H1 (cell line): ENCODE results near the gene KRT14. TPM values are rescaled to one million over a fixed set of nuclear protein-coding genes. Genes with fewer than 3 reads are reported as not detected.

Source experiments
- CTCF ChIA-PET: fragments of 300-600 bp; sonication (Branson Sonifier 250); formaldehyde crosslinking; loops from one replicate; lab custom pipeline; 2021; ENCODE audit not compliant: partially characterized antibody; lab: Charles Lee
- POLR2A ChIA-PET: fragments of 300-600 bp; sonication (Branson Sonifier 250); formaldehyde crosslinking; loops from one replicate; lab custom pipeline; 2021; ENCODE audit warnings: inconsistent platforms; ENCODE audit not compliant: partially characterized antibody; lab: Charles Lee
- DNase-seq, 2 experiments: peaks; one replicate each; pipeline versions ENCODE4 v3.0.0 to v3.0.0-alpha.2; 2010 to 2022; ENCODE audit warnings: low spot score in 2 of 2, low read depth in 1 of 2, mixed read lengths in 1 of 2
- FAIRE-seq: peaks from 2 replicates; lab custom pipeline; 2011; peaks lifted over from hg19 to GRCh38; lab: Jason Lieb, UNC
- H2AFZ ChIP-seq: 2 replicates; pipeline ENCODE4 v1.8.1; 2012; ENCODE audit warnings: low read length, inconsistent platforms
- H2AK5ac ChIP-seq: 2 replicates; pipeline ENCODE4 v1.6.1; 2013; ENCODE audit warnings: low read depth, low read length
- H2BK120ac ChIP-seq: replicated peaks from 2 replicates; pipeline ENCODE3; 2013; ENCODE audit warnings: low read depth, low read length, inconsistent platforms
- H2BK12ac ChIP-seq: 2 replicates; pipeline ENCODE4 v1.6.1; 2013; ENCODE audit warnings: low read depth, low read length
- H2BK15ac ChIP-seq: 2 replicates; pipeline ENCODE4 v1.6.1; 2013; ENCODE audit warnings: low read length
- H2BK20ac ChIP-seq: 2 replicates; pipeline ENCODE4 v1.6.1; 2013; ENCODE audit warnings: low read length
- H2BK5ac ChIP-seq: 2 replicates; pipeline ENCODE4 v1.6.1; 2013; ENCODE audit warnings: low read depth, low read length
- H3K14ac ChIP-seq: 2 replicates; pipeline ENCODE4 v1.6.1; 2013; ENCODE audit warnings: inconsistent platforms; ENCODE audit not compliant: insufficient read length
- H3K18ac ChIP-seq: 2 replicates; pipeline ENCODE4 v1.6.1; 2013; ENCODE audit warnings: low read length; ENCODE audit errors: extremely low read depth
- H3K23ac ChIP-seq: 2 replicates; pipeline ENCODE4 v1.6.1; 2013; ENCODE audit warnings: inconsistent platforms; ENCODE audit not compliant: insufficient read length
- H3K23me2 ChIP-seq: 2 replicates; pipeline ENCODE4 v1.6.1; 2013; ENCODE audit warnings: low read depth, low read length
- H3K27ac ChIP-seq: 2 replicates; pipeline ENCODE4 v1.6.1; 2011; ENCODE audit warnings: low read depth, low read length, inconsistent platforms
- H3K27me3 ChIP-seq, 4 experiments: replicated peaks in 1 of 4; 1 replicate in 1 of 4; 2 replicates in 3 of 4; pipeline versions ENCODE4 v1.6.1 to v1.8.1; 2011 to 2013; ENCODE audit warnings: low read length in 3 of 4, mild to moderate bottlenecking in 3 of 4, inconsistent platforms in 2 of 4, mixed read lengths in 2 of 4, moderate library complexity in 1 of 4; ENCODE audit not compliant: control insufficient read depth in 3 of 4, insufficient read depth in 3 of 4; ENCODE audit errors: extremely low read depth in 1 of 4
- H3K36me3 ChIP-seq, 4 experiments: 2 replicates each; pipeline versions ENCODE4 v1.6.1 to v1.8.1; 2011 to 2013; ENCODE audit warnings: mild to moderate bottlenecking in 4 of 4, low read length in 3 of 4, moderate library complexity in 2 of 4, control low read depth in 1 of 4, inconsistent platforms in 1 of 4; ENCODE audit not compliant: insufficient read depth in 4 of 4, control insufficient read depth in 2 of 4
- H3K4ac ChIP-seq: replicated peaks from 2 replicates; pipeline ENCODE3; 2013; ENCODE audit warnings: low read length, low read depth, mixed read lengths, inconsistent platforms; ENCODE audit not compliant: insufficient read length
- H3K4me1 ChIP-seq, 4 experiments: replicated peaks in 1 of 4; 1 replicate in 1 of 4; 2 replicates in 3 of 4; pipeline versions ENCODE4 v1.6.1 to v1.8.1; 2011 to 2013; ENCODE audit warnings: low read length in 3 of 4, inconsistent platforms in 2 of 4, mixed read lengths in 1 of 4; ENCODE audit not compliant: insufficient read depth in 4 of 4, control insufficient read depth in 3 of 4
- H3K4me2 ChIP-seq, 2 experiments: 2 replicates each; pipeline versions ENCODE4 v1.6.1 to v1.8.1; 2011 to 2013; ENCODE audit warnings: low read depth in 2 of 2, low read length in 2 of 2, control low read depth in 1 of 2, inconsistent platforms in 1 of 2, mild to moderate bottlenecking in 1 of 2; ENCODE audit not compliant: insufficient read depth in 1 of 2
- H3K4me3 ChIP-seq, 4 experiments: fragments of 200-600, 300-600 bp in 1 of 4; sonication (generic), shearing (Covaris generic), sonication (Bioruptor Twin) in 1 of 4; 2 replicates each; pipeline versions ENCODE4 v1.5.1 to v1.8.1; 2011 to 2016; ENCODE audit warnings: low read length in 4 of 4, low read depth in 3 of 4, control low read depth in 2 of 4, inconsistent platforms in 2 of 4, mild to moderate bottlenecking in 2 of 4, mixed read lengths in 1 of 4, moderate library complexity in 1 of 4; ENCODE audit not compliant: insufficient read depth in 2 of 4; ENCODE audit errors: extremely low read depth in 1 of 4
- H3K56ac ChIP-seq: replicated peaks from 2 replicates; pipeline ENCODE3; 2013; ENCODE audit warnings: low read depth, mild to moderate bottlenecking, mixed read lengths, low read length, inconsistent platforms; ENCODE audit not compliant: insufficient read length
- H3K79me1 ChIP-seq: 2 replicates; pipeline ENCODE4 v1.6.1; 2013; ENCODE audit warnings: low read depth, low read length, control low read depth
- H3K79me2 ChIP-seq, 2 experiments: 2 replicates each; pipeline versions ENCODE4 v1.6.1 to v1.8.1; 2012 to 2013; ENCODE audit warnings: low read length in 2 of 2, mild to moderate bottlenecking in 2 of 2, inconsistent platforms in 1 of 2; ENCODE audit not compliant: insufficient read depth in 2 of 2, control insufficient read depth in 1 of 2
- H3K9ac ChIP-seq, 4 experiments: replicated peaks in 1 of 4; 1 replicate in 1 of 4; 2 replicates in 3 of 4; pipeline versions ENCODE4 v1.6.1 to v1.8.1; 2011 to 2013; ENCODE audit warnings: low read depth in 3 of 4, low read length in 3 of 4, control low read depth in 2 of 4, mild to moderate bottlenecking in 2 of 4, moderate library complexity in 2 of 4, inconsistent platforms in 1 of 4; ENCODE audit errors: extremely low read depth in 1 of 4
- H3K9me3 ChIP-seq, 2 experiments: 2 replicates each; pipeline versions ENCODE4 v1.6.1 to v1.8.1; 2012 to 2013; ENCODE audit warnings: mild to moderate bottlenecking in 2 of 2, moderate library complexity in 2 of 2, control low read depth in 1 of 2, inconsistent platforms in 1 of 2, low read depth in 1 of 2, low read length in 1 of 2, mixed read lengths in 1 of 2; ENCODE audit not compliant: insufficient read depth in 2 of 2
- H4K20me1 ChIP-seq, 2 experiments: replicated peaks in 1 of 2; 2 replicates each; pipeline versions ENCODE3 to v1.8.1; 2011 to 2013; ENCODE audit warnings: inconsistent platforms in 2 of 2, low read length in 2 of 2, mild to moderate bottlenecking in 1 of 2; ENCODE audit not compliant: insufficient read depth in 2 of 2, control insufficient read depth in 1 of 2
- H4K5ac ChIP-seq: 2 replicates; pipeline ENCODE4 v1.6.1; 2013; ENCODE audit warnings: low read length, low read depth, mixed read lengths, inconsistent platforms; ENCODE audit not compliant: insufficient read length
- H4K8ac ChIP-seq: 2 replicates; pipeline ENCODE4 v1.8.0; 2013; ENCODE audit warnings: mild to moderate bottlenecking, moderate library complexity, low read length, inconsistent platforms; ENCODE audit not compliant: insufficient read depth; ENCODE audit errors: extremely low read depth
- H4K91ac ChIP-seq: replicated peaks from 2 replicates; pipeline ENCODE3; 2013; ENCODE audit warnings: low read length, mixed read lengths, inconsistent platforms; ENCODE audit not compliant: insufficient read length
- BRCA1 ChIP-seq: IDR thresholded peaks from 2 replicates; pipeline ENCODE4 v1.6.1; 2012; ENCODE audit warnings: low read depth, low read length, improper control_type of control experiment
- WGBS, 2 experiments: shearing (Covaris generic) in 1 of 2; methylation state at CpG; one replicate each; pipeline versions ENCODE4 v1.1.6 to v1.1.7; 2013 to 2015; ENCODE audit warnings: low lambda C conversion rate in 2 of 2, mixed read lengths in 2 of 2, inconsistent platforms in 1 of 2, low coverage in 1 of 2, missing lambda C conversion rate in 1 of 2; ENCODE audit not compliant: insufficient replicate concordance in 2 of 2, insufficient coverage in 1 of 2, insufficient read length in 1 of 2; ENCODE audit errors: extremely low coverage in 1 of 2, missing lambda C conversion rate in 1 of 2; 5-methylcytosine and 5-hydroxymethylcytosine counted together
- polyA plus RNA-seq, 7 experiments: library from polyadenylated mRNA; depleted of rRNA in 3 of 7; stranded (reverse) in 5 of 7; unstranded in 2 of 7; fragments of >200 nt in 5 of 7; fragments of 200-250 nt in 2 of 7; gene quantifications; 1 replicate in 5 of 7; 2 replicates in 1 of 7; 4 replicates in 1 of 7; pipeline versions ENCODE4 v1.2.1 to v1.2.3, GENCODE V29; 2011 to 2013; ENCODE audit warnings: missing spikeins in 2 of 7, mixed read lengths in 2 of 7
- total RNA-seq: library from RNA; stranded (reverse); fragmentation: NEBNext Ultra II Directional; extraction: Animal tissue kit (Norgen Biotek cat#: 25700); gene quantifications from 2 replicates; pipeline ENCODE4 v1.2.1, GENCODE V29; 2021

KRT14 gene
- total and polyA plus RNA-seq, 2 of the 8 experiments (the other 6 are each of a cell fraction or from before 2014, with no cell fraction given): 0.35 TPM; not detected in 1

DNA sequence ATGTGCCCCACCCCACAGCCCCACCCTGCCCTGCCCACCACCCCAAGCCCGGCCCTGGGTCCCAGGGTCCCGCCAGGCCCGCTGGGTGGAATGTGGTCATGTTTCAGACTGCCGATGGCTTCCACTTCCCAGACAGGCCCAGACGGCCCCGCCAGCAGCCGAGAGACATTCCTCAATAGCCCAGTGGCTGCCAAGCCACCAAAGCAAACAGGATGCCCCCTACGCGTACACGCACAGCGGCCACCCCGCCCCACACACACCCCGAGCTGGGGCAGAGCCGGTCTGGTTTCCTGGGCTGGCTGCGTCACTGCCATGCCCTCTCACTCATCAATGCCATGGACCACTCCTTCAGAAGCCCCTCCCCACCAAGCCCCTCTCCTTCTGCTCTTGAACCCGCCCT lies 38.9 kb upstream of the KRT14 start:
- Histone ChIP-seq H2BK20ac (no peak overlapping the region), H3K4me2 (no peak overlapping the region), H3K4ac (no peak overlapping the region), H3K9me3 (no peaks in the 10 kb centered on the region), H4K91ac (no peak overlapping the region), H3K27ac (no peak overlapping the region), H2BK12ac (no peak overlapping the region), H3K23ac (no peak overlapping the region), H3K23me2 (no peaks in the 10 kb centered on the region), H4K20me1 (no peaks in the 10 kb centered on the region)
- POLR2A ChIA-PET: no interaction called here
- TF ChIP-seq BRCA1: no peak
- TF ChIP-seq, all 59 proteins: peak for 0
- H2BK15ac ChIP-seq: no peak overlapping the region
- 100% methylated on average over 3 of the region's 16 CpGs; no CpG with 5 or more reads in 1 of the 2 experiments for WGBS, 2 experiments
- no peak overlapping the region for H3K56ac ChIP-seq
- no peaks in the 10 kb centered on the region for H3K79me2 ChIP-seq
- no peak overlapping the region for H2BK5ac ChIP-seq
- no peak overlapping the region for H4K5ac ChIP-seq
- H3K36me3 ChIP-seq: no peaks in the 10 kb centered on the region
- H3K14ac ChIP-seq: no peak overlapping the region
- no peak overlapping the region for H2AK5ac ChIP-seq
- no peak overlapping the region for H3K9ac ChIP-seq
- no peak overlapping the region for H3K4me3 ChIP-seq
- H3K27me3 ChIP-seq: no peaks in the 10 kb centered on the region
- no peak for FAIRE-seq
- H3K18ac ChIP-seq: no peak overlapping the region
- peaks cover 0 to 6% (median 0%) of the 10 kb centered on the region in 4 experiments; a peak in 1 of 7 replicates for H3K4me1 ChIP-seq
- H2BK120ac ChIP-seq: no peak overlapping the region
- H3K79me1 ChIP-seq: no peaks in the 10 kb centered on the region
- CTCF ChIA-PET: interaction anchor here (0.9 to 14.5 kb wide), 4 partner anchors 17 to 77 kb away, joined by 3 to 103 read pairs (median 10); no protein-coding TSS in a partner anchor
- H2AFZ ChIP-seq: no peak overlapping the region
- DNase-seq: no peak
- H4K8ac ChIP-seq: no peak overlapping the region
